ENCODE data around the gene SAMSN1.

The SAMSN1 gene

DNA sequence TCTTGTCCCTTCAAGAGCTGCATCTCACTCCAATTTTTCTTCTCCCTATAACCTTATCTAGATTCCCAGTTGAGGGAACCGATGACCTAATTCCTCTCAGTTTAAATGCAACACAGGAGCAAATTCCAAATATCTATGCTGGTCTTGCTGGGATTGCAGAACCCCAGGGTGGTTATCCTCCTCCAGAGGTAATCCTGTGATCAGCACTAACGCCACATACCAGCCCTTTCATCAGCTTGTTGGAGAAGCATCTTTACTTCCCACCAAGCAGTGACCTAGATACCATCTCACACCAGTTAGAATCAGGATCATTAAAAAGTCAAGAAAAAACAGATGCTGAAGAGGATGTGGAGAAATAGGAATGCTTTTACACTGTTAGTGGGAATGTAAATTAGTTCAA, 52.4 kb downstream of the SAMSN1 start:
- no peak for TF ChIP-seq ZNF274 (IDR thresholded peaks at IDR 0.05; ENCODE audit: low read depth, low read length)
- H3K4me3 ChIP-seq (ENCODE audit: low read length), result no peak overlapping the region

- TF ChIP-seq ZNF274 (IDR thresholded peaks at IDR 0.05; ENCODE audit: low read depth, low read length), result no peak
- no peak overlapping the region for H3K4me3 ChIP-seq (ENCODE audit: low read length)
Observed at GRCh38 chr21:14492931-14493330, 53.2 kb downstream of the SAMSN1 start.

DNA sequence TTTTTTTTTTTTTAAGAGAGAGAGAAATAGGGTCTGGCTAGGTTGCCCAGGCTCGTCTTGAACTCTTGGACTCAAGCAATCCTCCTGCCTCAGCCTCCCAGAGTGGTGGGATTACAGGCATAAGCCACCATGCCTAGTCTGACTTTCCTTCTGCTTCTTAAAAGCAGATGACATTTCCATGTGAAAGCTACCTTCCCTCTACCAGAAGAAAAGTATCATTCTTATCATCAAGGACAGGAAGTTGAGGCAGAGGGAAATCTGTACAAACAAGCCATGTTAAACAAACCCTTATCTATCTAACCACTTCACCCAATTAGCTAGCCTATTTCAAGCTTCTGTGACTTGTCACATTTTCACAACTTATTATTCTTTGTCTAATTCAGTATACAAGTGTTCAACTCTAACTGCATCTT, 54.8 kb downstream of the SAMSN1 start:
- no peak overlapping the region for H3K4me3 ChIP-seq (ENCODE audit: low read length)
- no peak for TF ChIP-seq ZNF274 (IDR thresholded peaks at IDR 0.05; ENCODE audit: low read depth, low read length)

DNA sequence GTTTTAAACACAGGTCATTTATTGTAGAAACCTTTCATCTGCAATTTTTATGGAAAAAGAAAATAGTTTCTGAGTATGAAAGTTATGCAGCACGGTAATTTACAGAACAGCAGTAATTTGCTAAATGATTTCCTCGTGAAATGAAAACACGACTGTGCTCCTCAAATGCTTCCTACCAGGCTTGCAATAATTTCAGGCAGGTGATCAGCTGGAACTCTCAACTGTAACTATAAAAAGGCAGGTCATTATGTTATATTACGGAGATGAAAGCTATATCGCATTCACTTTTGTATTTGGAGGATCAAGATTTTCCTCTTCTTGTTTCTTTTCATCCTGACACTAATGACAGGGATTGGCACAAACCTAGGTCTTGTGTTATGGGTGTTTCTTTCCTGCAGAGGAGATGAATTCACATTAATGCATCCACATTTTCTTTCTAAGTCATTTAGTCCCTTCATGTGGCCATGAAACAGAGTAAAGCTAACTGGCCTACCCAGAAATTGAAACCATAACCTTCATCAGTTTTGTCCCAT, 57.4 kb downstream of the SAMSN1 start:
- no peak for TF ChIP-seq ZNF274 (IDR thresholded peaks at IDR 0.05; ENCODE audit: low read depth, low read length)
- H3K4me3 ChIP-seq (ENCODE audit: low read length), result no peak overlapping the region

- TF ChIP-seq ZNF274 (IDR thresholded peaks at IDR 0.05; ENCODE audit: low read depth, low read length), result no peak
- H3K4me3 ChIP-seq (ENCODE audit: low read length), result no peak overlapping the region
Observed at GRCh38 chr21:14487490-14488432, 58.4 kb downstream of the SAMSN1 start.

GRCh38 chr21:14486869-14487268, 59.2 kb downstream of the SAMSN1 start:
- TF ChIP-seq ZNF274 (IDR thresholded peaks at IDR 0.05; ENCODE audit: low read depth, low read length), result no peak
- H3K4me3 ChIP-seq (ENCODE audit: low read length), result no peak overlapping the region

DNA sequence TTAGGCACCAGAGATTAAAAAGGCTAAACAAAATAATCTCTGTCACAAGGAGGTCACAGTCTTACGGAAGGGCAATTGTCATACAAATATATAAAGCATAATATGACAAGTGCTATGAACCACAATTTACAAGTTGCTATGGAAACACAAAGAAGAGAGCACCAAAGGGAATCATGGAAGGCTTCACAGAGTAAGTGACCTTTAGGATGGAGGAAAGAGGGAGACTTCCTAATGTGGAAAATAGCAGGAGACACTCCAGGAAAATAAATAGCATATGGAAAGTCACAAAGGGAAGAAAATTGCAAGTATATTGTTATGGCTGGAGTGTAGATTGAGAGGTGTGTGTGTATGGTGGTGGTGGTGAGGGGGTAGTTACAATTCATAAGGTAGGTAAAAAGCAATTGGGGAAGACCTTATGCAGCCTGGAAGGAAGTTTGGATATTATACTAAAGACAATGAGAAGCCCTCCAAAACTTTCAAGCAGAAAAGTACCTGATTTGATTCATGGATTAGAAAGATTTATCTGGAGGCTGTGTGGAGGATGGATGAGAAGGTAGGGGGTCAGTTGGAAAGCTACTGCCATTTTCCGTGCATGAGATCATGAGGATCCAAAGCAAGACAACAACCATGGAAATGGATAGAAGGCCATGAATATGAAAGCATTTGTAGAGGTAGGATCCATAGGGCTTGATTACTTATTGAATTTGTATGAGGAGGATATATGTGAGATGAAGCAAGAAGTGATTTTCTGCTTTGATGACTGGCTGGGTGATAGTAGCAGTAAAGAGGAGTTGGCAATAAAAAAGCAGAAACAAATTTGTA, 61.7 kb downstream of the SAMSN1 start:
- no peak overlapping the region for H3K4me3 ChIP-seq (ENCODE audit: low read length)
- no peak for TF ChIP-seq ZNF274 (IDR thresholded peaks at IDR 0.05; ENCODE audit: low read depth, low read length)

GRCh38 chr21:14483296-14483695, 62.8 kb downstream of the SAMSN1 start:
- no peak overlapping the region for H3K4me3 ChIP-seq (ENCODE audit: low read length)
- no peak for TF ChIP-seq ZNF274 (IDR thresholded peaks at IDR 0.05; ENCODE audit: low read depth, low read length)

- no peak overlapping the region for H3K4me3 ChIP-seq (ENCODE audit: low read length)
- no peak for TF ChIP-seq ZNF274 (IDR thresholded peaks at IDR 0.05; ENCODE audit: low read depth, low read length)
Observed at GRCh38 chr21:14482165-14482564, 64.0 kb downstream of the SAMSN1 start.

DNA sequence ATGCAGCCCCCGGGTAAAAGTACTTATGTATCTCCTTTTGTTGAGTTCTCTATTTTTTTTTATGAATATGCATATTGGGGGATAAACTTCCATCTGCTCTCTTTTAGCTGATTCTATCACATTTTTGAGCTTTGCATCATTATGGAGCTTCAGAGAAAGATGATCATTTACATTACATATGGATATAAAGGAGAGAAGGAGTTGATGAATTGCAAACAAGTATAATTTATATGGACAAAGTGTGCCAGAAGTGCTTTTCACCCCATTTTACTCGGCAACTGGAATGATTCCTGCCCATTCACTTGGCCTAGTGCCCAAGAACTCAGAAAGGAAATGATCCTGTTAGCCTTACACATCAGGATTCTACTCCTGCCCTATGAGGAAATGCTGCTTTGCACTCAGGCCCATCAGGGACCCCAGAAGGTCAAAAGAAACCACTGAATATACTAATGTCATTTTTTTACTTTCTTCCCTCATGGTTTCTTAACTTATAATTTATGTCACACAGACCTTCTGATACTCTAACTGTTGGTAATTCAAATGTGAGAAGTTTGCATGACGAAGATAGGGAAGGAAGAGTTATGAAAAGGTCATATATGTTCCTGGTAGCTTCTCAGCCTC, 65.6 kb downstream of the SAMSN1 start:
- no peak overlapping the region for H3K4me3 ChIP-seq (ENCODE audit: low read length)
- no peak for TF ChIP-seq ZNF274 (IDR thresholded peaks at IDR 0.05; ENCODE audit: low read depth, low read length)

DNA sequence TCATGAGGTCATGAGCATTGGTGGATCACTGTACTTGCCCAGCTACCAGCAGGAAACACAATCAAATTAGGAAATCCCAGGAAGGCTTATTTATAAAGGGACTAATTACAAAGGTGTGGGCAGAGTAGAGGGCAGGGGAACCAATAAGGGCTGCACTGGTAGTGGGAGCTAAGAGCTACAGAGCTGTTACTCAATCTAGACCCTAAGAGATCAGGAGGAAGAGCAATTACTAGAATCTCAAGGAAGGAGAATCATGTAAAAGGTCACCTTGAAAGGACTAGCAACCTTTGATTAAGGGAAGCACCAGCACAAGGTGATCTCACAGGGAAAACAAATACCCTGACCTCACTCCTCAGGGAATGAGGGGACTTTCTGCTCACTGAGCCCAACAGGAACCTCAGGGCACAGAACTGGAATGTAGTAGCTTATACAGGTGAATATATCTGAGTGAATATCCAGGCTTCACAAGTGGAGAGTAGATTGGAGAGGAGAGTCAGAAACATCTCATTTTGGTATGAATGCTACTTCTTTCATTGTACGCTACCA, 66.8 kb downstream of the SAMSN1 start:
- no peak for TF ChIP-seq ZNF274 (IDR thresholded peaks at IDR 0.05; ENCODE audit: low read depth, low read length)
- H3K4me3 ChIP-seq (ENCODE audit: low read length), result no peak overlapping the region

DNA sequence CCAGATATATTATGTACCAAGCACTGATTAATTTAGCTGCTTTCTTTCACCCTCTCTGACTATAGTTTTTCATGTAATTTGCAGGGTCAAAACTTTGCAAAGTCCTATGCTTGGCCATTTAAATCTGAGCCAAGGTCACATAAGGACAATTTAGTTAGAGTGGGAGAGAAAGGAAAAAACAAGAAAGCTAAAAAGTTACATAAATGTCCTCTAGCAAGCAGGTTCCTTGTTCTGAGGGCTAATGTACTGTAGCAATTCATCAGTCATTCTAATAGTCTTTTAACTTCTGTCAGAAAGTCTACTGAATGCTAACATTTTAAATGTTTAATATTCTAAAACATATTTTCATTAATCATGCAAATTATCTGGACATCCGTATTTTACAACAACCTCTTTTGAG, 68.3 kb downstream of the SAMSN1 start:
- no peak for TF ChIP-seq ZNF274 (IDR thresholded peaks at IDR 0.05; ENCODE audit: low read depth, low read length)
- H3K4me3 ChIP-seq (ENCODE audit: low read length), result no peak overlapping the region

- H3K4me3 ChIP-seq (ENCODE audit: low read length), result no peak overlapping the region
- TF ChIP-seq ZNF274 (IDR thresholded peaks at IDR 0.05; ENCODE audit: low read depth, low read length), result no peak
Observed at GRCh38 chr21:14477133-14477532, 69.0 kb downstream of the SAMSN1 start.

GRCh38 chr21:14474995-14475394, 71.1 kb downstream of the SAMSN1 start:
- no peak overlapping the region for H3K4me3 ChIP-seq (ENCODE audit: low read length)
- TF ChIP-seq ZNF274 (IDR thresholded peaks at IDR 0.05; ENCODE audit: low read depth, low read length), result no peak
